ENCODE measurements around the gene KHDRBS2.

GRCh38 chr6:62284725-62285124 is 1.3 kb downstream of the KHDRBS2 start:
- TF ChIP-seq CTCF (conservative IDR thresholded peaks at IDR 0.05; ENCODE audit: low read depth, low read length): no peak
- TF ChIP-seq EZH2 (IDR thresholded peaks at IDR 0.05; ENCODE audit: borderline replicate concordance, low read depth, low read length, poor library complexity, severe bottlenecking): no peak
